Measurements from ENCODE around the gene FAM72A.
"Not testable (repeated sequence)": the region's sequence is repeated elsewhere in the genome, so short reads cannot be mapped to it uniquely, and the experiment has no call there.

The FAM72A gene

GRCh38 chr1:206226886-206227285 is 24.2 kb upstream of the FAM72A start:
- H3K56ac ChIP-seq (ENCODE audit: low read length); H4K8ac ChIP-seq (ENCODE audit: low read depth, low read length); H3K4me1 ChIP-seq (ENCODE audit: control insufficient read depth, low read depth, low read length); H3K27me3 ChIP-seq (ENCODE audit: insufficient read depth, low read length, poor library complexity); H3K36me3 ChIP-seq (ENCODE audit: control insufficient read depth, insufficient read depth, low read length); H3K79me1 ChIP-seq (ENCODE audit: low read length); H3K23ac ChIP-seq (ENCODE audit: low read length); H4K5ac ChIP-seq (ENCODE audit: low read length); H3K9ac ChIP-seq (ENCODE audit: low read length); H2BK5ac ChIP-seq (ENCODE audit: low read length); H3K18ac ChIP-seq (ENCODE audit: low read length); H2BK120ac ChIP-seq (ENCODE audit: low read depth, low read length); H3K27ac ChIP-seq (ENCODE audit: low read depth, low read length); H3K79me2 ChIP-seq (ENCODE audit: control insufficient read depth, insufficient read depth, low read length); H3K4ac ChIP-seq (ENCODE audit: low read depth, low read length); H3K4me3 ChIP-seq (ENCODE audit: low read length); H3K4me2 ChIP-seq (ENCODE audit: low read length); H2BK15ac ChIP-seq (replicated peaks; ENCODE audit: low read depth); H2AK5ac ChIP-seq (ENCODE audit: low read length); DNase-seq: not testable (repeated sequence)
- no CpG with 5 or more reads among the region's 5 CpGs for whole genome bisulfite sequencing (ENCODE audit: extremely low coverage, insufficient coverage, low lambda C conversion rate)

- WGBS (ENCODE audit: extremely low coverage, insufficient coverage, low lambda C conversion rate), result no CpG with 5 or more reads among the region's 4 CpGs
- not testable (repeated sequence) for H3K4me3 ChIP-seq (ENCODE audit: low read length); H3K56ac ChIP-seq (ENCODE audit: low read length); H3K27me3 ChIP-seq (ENCODE audit: insufficient read depth, low read length, poor library complexity); H3K79me1 ChIP-seq (ENCODE audit: low read length); H4K8ac ChIP-seq (ENCODE audit: low read depth, low read length); H3K27ac ChIP-seq (ENCODE audit: low read depth, low read length); H3K23ac ChIP-seq (ENCODE audit: low read length); H2BK15ac ChIP-seq (replicated peaks; ENCODE audit: low read depth); H3K4me1 ChIP-seq (ENCODE audit: control insufficient read depth, low read depth, low read length); H3K4ac ChIP-seq (ENCODE audit: low read depth, low read length); H2BK120ac ChIP-seq (ENCODE audit: low read depth, low read length); H3K36me3 ChIP-seq (ENCODE audit: control insufficient read depth, insufficient read depth, low read length); DNase-seq; H3K18ac ChIP-seq (ENCODE audit: low read length); H2BK5ac ChIP-seq (ENCODE audit: low read length); H2AK5ac ChIP-seq (ENCODE audit: low read length); H4K5ac ChIP-seq (ENCODE audit: low read length); H3K9ac ChIP-seq (ENCODE audit: low read length); H3K79me2 ChIP-seq (ENCODE audit: control insufficient read depth, insufficient read depth, low read length); H3K4me2 ChIP-seq (ENCODE audit: low read length)
Observed at GRCh38 chr1:206225386-206225785, 22.7 kb upstream of the FAM72A start.

GRCh38 chr1:206224190-206224776 is 21.6 kb upstream of the FAM72A start:
- not testable (repeated sequence) for H3K4me3 ChIP-seq (ENCODE audit: low read length); H3K36me3 ChIP-seq (ENCODE audit: control insufficient read depth, insufficient read depth, low read length); H3K56ac ChIP-seq (ENCODE audit: low read length); H4K5ac ChIP-seq (ENCODE audit: low read length); H3K79me1 ChIP-seq (ENCODE audit: low read length); H3K18ac ChIP-seq (ENCODE audit: low read length); H2BK5ac ChIP-seq (ENCODE audit: low read length); H3K4me1 ChIP-seq (ENCODE audit: control insufficient read depth, low read depth, low read length); H3K9ac ChIP-seq (ENCODE audit: low read length); H2BK15ac ChIP-seq (replicated peaks; ENCODE audit: low read depth); H3K23ac ChIP-seq (ENCODE audit: low read length); H2BK120ac ChIP-seq (ENCODE audit: low read depth, low read length); DNase-seq; H2AK5ac ChIP-seq (ENCODE audit: low read length); H4K8ac ChIP-seq (ENCODE audit: low read depth, low read length); H3K27ac ChIP-seq (ENCODE audit: low read depth, low read length); H3K79me2 ChIP-seq (ENCODE audit: control insufficient read depth, insufficient read depth, low read length); H3K27me3 ChIP-seq (ENCODE audit: insufficient read depth, low read length, poor library complexity); H3K4ac ChIP-seq (ENCODE audit: low read depth, low read length); H3K4me2 ChIP-seq (ENCODE audit: low read length)
- WGBS (ENCODE audit: extremely low coverage, insufficient coverage, low lambda C conversion rate), result no CpG with 5 or more reads among the region's 6 CpGs

GRCh38 chr1:206221585-206221984 is 18.9 kb upstream of the FAM72A start:
- not testable (repeated sequence) for H3K4ac ChIP-seq (ENCODE audit: low read depth, low read length); H2BK15ac ChIP-seq (replicated peaks; ENCODE audit: low read depth); H4K5ac ChIP-seq (ENCODE audit: low read length); H3K4me1 ChIP-seq (ENCODE audit: control insufficient read depth, low read depth, low read length); H3K9ac ChIP-seq (ENCODE audit: low read length); H3K18ac ChIP-seq (ENCODE audit: low read length); H2BK120ac ChIP-seq (ENCODE audit: low read depth, low read length); H3K27me3 ChIP-seq (ENCODE audit: insufficient read depth, low read length, poor library complexity); H4K8ac ChIP-seq (ENCODE audit: low read depth, low read length); H3K4me2 ChIP-seq (ENCODE audit: low read length); H3K56ac ChIP-seq (ENCODE audit: low read length); H2AK5ac ChIP-seq (ENCODE audit: low read length); H3K23ac ChIP-seq (ENCODE audit: low read length); H3K27ac ChIP-seq (ENCODE audit: low read depth, low read length); H3K4me3 ChIP-seq (ENCODE audit: low read length); H3K79me2 ChIP-seq (ENCODE audit: control insufficient read depth, insufficient read depth, low read length); DNase-seq; H2BK5ac ChIP-seq (ENCODE audit: low read length); H3K36me3 ChIP-seq (ENCODE audit: control insufficient read depth, insufficient read depth, low read length); H3K79me1 ChIP-seq (ENCODE audit: low read length)
- WGBS (ENCODE audit: extremely low coverage, insufficient coverage, low lambda C conversion rate), result no CpG with 5 or more reads among the region's 4 CpGs

- H3K9ac ChIP-seq (ENCODE audit: low read length); H2BK15ac ChIP-seq (replicated peaks; ENCODE audit: low read depth); H3K4me1 ChIP-seq (ENCODE audit: control insufficient read depth, low read depth, low read length); H3K79me1 ChIP-seq (ENCODE audit: low read length); H2BK5ac ChIP-seq (ENCODE audit: low read length); H3K4me2 ChIP-seq (ENCODE audit: low read length); H2AK5ac ChIP-seq (ENCODE audit: low read length); H3K18ac ChIP-seq (ENCODE audit: low read length); H4K8ac ChIP-seq (ENCODE audit: low read depth, low read length); H2BK120ac ChIP-seq (ENCODE audit: low read depth, low read length); H4K5ac ChIP-seq (ENCODE audit: low read length); H3K4me3 ChIP-seq (ENCODE audit: low read length); H3K4ac ChIP-seq (ENCODE audit: low read depth, low read length); H3K36me3 ChIP-seq (ENCODE audit: control insufficient read depth, insufficient read depth, low read length); H3K27me3 ChIP-seq (ENCODE audit: insufficient read depth, low read length, poor library complexity); H3K23ac ChIP-seq (ENCODE audit: low read length); H3K27ac ChIP-seq (ENCODE audit: low read depth, low read length); H3K79me2 ChIP-seq (ENCODE audit: control insufficient read depth, insufficient read depth, low read length); DNase-seq; H3K56ac ChIP-seq (ENCODE audit: low read length): not testable (repeated sequence)
- no CpG with 5 or more reads among the region's 4 CpGs for WGBS (ENCODE audit: extremely low coverage, insufficient coverage, low lambda C conversion rate)
Observed at GRCh38 chr1:206220332-206221000, 17.8 kb upstream of the FAM72A start.

All from mesendoderm (in vitro differentiated cells).